ENCODE data around the gene NKX2-2. TPM values are rescaled to one million over a fixed set of nuclear protein-coding genes. Genes with fewer than 3 reads are reported as not detected.

Gene NKX2-2
- total RNA-seq, 1 experiment from 2014 or later, result not detected

DNA sequence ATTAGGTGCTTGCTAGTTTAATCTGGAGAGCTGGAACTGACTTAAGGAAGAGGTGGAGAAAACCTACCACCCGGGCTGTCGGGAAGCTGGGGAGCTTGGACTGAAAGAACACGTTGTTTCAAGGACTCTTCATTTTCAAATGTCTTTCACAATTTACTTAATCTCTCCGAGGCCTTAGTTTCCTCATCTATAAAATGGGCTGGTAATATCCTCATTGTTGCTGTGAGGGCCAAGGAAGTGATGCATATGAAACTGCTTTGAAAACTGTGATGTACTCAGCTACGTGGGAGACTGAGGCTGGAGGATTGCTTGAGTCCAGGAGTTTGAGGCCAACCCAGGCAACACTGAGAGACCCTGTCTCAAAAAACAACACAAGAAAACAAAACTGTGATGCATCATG, 36.7 kb upstream of the NKX2-2 start:
- no peaks in the 10 kb centered on the region for H3K36me3 Mint-ChIP-seq
- peaks cover 18% of the 10 kb centered on the region for H3K4me1 Mint-ChIP-seq
- no peak overlapping the region for H3K4me3 Mint-ChIP-seq
- no peaks in the 10 kb centered on the region for H3K9me3 Mint-ChIP-seq
- no peaks in the 10 kb centered on the region for H3K27me3 Mint-ChIP-seq (ENCODE audit: low read depth)
- ATAC-seq (no peak), DNase-seq (ENCODE audit: low spot score) (no peak)
- POLR2A ChIA-PET, result interaction anchor here (1.3 kb wide), 1 partner anchor 9 kb away, joined by 3 read pairs; no protein-coding TSS in a partner anchor
- CTCF ChIA-PET, result interaction anchor here (1.2 to 1.5 kb wide), 2 partner anchors 21 to 22 kb away, joined by 3 to 5 read pairs; no protein-coding TSS in a partner anchor
- no peak for TF ChIP-seq NR3C1 (CRISPR knock-in tag; conservative IDR thresholded peaks at IDR 0.05; ENCODE audit: low read depth)
- TF ChIP-seq, protein P1, sequence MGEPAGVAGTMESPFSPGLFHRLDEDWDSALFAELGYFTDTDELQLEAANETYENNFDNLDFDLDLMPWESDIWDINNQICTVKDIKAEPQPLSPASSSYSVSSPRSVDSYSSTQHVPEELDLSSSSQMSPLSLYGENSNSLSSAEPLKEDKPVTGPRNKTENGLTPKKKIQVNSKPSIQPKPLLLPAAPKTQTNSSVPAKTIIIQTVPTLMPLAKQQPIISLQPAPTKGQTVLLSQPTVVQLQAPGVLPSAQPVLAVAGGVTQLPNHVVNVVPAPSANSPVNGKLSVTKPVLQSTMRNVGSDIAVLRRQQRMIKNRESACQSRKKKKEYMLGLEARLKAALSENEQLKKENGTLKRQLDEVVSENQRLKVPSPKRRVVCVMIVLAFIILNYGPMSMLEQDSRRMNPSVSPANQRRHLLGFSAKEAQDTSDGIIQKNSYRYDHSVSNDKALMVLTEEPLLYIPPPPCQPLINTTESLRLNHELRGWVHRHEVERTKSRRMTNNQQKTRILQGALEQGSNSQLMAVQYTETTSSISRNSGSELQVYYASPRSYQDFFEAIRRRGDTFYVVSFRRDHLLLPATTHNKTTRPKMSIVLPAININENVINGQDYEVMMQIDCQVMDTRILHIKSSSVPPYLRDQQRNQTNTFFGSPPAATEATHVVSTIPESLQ (CRISPR knock-in tag; IDR thresholded peaks at IDR 0.05), result no peak
- H3K27ac Mint-ChIP-seq, result no peak overlapping the region

GRCh38 chr20:21548390-21549035, 34.6 kb upstream of the NKX2-2 start:
- H3K27me3 Mint-ChIP-seq (ENCODE audit: low read depth), result no peaks in the 10 kb centered on the region
- no peaks in the 10 kb centered on the region for H3K4me1 Mint-ChIP-seq
- peaks cover 12% of the 10 kb centered on the region for H3K9me3 Mint-ChIP-seq
- no peak overlapping the region for H3K4me3 Mint-ChIP-seq
- ChIA-PET CTCF (interaction anchor here (1.3 to 1.4 kb wide), 2 partner anchors 15 to 23 kb away, joined by 3 read pairs; no protein-coding TSS in a partner anchor), POLR2A (no interaction called here)
- H3K36me3 Mint-ChIP-seq, result 0 out of 2 replicates have a peak, but pooled peaks cover 3% of the 10 kb centered on the region
- no peak overlapping the region for H3K27ac Mint-ChIP-seq
- ATAC-seq (no peak), DNase-seq (ENCODE audit: low spot score) (no peak)
- TF ChIP-seq, protein P2, sequence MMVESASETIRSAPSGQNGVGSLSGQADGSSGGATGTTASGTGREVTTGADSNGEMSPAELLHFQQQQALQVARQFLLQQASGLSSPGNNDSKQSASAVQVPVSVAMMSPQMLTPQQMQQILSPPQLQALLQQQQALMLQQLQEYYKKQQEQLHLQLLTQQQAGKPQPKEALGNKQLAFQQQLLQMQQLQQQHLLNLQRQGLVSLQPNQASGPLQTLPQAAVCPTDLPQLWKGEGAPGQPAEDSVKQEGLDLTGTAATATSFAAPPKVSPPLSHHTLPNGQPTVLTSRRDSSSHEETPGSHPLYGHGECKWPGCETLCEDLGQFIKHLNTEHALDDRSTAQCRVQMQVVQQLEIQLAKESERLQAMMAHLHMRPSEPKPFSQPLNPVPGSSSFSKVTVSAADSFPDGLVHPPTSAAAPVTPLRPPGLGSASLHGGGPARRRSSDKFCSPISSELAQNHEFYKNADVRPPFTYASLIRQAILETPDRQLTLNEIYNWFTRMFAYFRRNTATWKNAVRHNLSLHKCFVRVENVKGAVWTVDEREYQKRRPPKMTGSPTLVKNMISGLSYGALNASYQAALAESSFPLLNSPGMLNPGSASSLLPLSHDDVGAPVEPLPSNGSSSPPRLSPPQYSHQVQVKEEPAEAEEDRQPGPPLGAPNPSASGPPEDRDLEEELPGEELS (CRISPR knock-in tag; IDR thresholded peaks at IDR 0.05), result no peak
- TF ChIP-seq, protein P3, sequence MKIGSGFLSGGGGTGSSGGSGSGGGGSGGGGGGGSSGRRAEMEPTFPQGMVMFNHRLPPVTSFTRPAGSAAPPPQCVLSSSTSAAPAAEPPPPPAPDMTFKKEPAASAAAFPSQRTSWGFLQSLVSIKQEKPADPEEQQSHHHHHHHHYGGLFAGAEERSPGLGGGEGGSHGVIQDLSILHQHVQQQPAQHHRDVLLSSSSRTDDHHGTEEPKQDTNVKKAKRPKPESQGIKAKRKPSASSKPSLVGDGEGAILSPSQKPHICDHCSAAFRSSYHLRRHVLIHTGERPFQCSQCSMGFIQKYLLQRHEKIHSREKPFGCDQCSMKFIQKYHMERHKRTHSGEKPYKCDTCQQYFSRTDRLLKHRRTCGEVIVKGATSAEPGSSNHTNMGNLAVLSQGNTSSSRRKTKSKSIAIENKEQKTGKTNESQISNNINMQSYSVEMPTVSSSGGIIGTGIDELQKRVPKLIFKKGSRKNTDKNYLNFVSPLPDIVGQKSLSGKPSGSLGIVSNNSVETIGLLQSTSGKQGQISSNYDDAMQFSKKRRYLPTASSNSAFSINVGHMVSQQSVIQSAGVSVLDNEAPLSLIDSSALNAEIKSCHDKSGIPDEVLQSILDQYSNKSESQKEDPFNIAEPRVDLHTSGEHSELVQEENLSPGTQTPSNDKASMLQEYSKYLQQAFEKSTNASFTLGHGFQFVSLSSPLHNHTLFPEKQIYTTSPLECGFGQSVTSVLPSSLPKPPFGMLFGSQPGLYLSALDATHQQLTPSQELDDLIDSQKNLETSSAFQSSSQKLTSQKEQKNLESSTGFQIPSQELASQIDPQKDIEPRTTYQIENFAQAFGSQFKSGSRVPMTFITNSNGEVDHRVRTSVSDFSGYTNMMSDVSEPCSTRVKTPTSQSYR (CRISPR knock-in tag; IDR thresholded peaks at IDR 0.05), result no peak
- TF ChIP-seq ETV6 (CRISPR knock-in tag; IDR thresholded peaks at IDR 0.05) (no peak), ZNF532 (CRISPR knock-in tag; IDR thresholded peaks at IDR 0.05; ENCODE audit: borderline replicate concordance) (no peak), ATF1 (CRISPR knock-in tag; IDR thresholded peaks at IDR 0.05) (no peak), ARID4B (CRISPR knock-in tag; IDR thresholded peaks at IDR 0.05; ENCODE audit: borderline replicate concordance) (no peak)
- TF ChIP-seq, protein P4, sequence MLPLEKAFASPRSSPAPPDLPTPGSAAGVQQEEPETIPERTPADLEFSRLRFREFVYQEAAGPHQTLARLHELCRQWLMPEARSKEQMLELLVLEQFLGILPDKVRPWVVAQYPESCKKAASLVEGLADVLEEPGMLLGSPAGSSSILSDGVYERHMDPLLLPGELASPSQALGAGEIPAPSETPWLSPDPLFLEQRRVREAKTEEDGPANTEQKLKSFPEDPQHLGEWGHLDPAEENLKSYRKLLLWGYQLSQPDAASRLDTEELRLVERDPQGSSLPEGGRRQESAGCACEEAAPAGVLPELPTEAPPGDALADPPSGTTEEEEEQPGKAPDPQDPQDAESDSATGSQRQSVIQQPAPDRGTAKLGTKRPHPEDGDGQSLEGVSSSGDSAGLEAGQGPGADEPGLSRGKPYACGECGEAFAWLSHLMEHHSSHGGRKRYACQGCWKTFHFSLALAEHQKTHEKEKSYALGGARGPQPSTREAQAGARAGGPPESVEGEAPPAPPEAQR (CRISPR knock-in tag; IDR thresholded peaks at IDR 0.05), result no peak

Measured in WTC11 (cell line).